SU-DHL-6 (cell line): ENCODE measurements around the gene RBM33.

Source experiments
- H2AFZ ChIP-seq: fragments of 200-600 bp; sonication (generic); 2 replicates; pipeline ENCODE4 v1.6.1; 2014; ENCODE audit warnings: low read depth, mild to moderate bottlenecking, moderate library complexity, mixed read lengths, antibody characterized with exemption, low read length; ENCODE audit not compliant: severe bottlenecking
- H3F3A ChIP-seq: fragments of 200-600 bp; shearing (Covaris generic); 2 replicates; pipeline ENCODE4 v1.6.0; 2016; ENCODE audit warnings: antibody characterized with exemption, mild to moderate bottlenecking; ENCODE audit not compliant: insufficient read depth
- H3K27ac ChIP-seq: fragments of 200-600 bp; sonication (generic); 2 replicates; pipeline ENCODE4 v1.5.1; 2016; ENCODE audit warnings: low read depth, mild to moderate bottlenecking, low read length, moderate library complexity, mixed read lengths
- H3K27me3 ChIP-seq: fragments of 200-600 bp; sonication (generic), shearing (Covaris generic); 2 replicates; pipeline ENCODE4 v1.6.0; 2014; ENCODE audit warnings: mild to moderate bottlenecking, low read length
- H3K36me3 ChIP-seq: fragments of 200-600 bp; sonication (generic); 2 replicates; pipeline ENCODE4 v1.6.1; 2014; ENCODE audit warnings: mild to moderate bottlenecking, low read length, mixed read lengths
- H3K4me2 ChIP-seq: fragments of 300-600, 200-600 bp; shearing (Covaris generic), sonication (generic); 2 replicates; pipeline ENCODE4 v1.6.0; 2014; ENCODE audit warnings: low read length, low read depth, mild to moderate bottlenecking; ENCODE audit not compliant: poor library complexity, severe bottlenecking
- H3K4me3 ChIP-seq: fragments of 200-600 bp; sonication (generic); 2 replicates; pipeline ENCODE4 v1.5.1; 2014; ENCODE audit warnings: antibody characterized with exemption, low read length, mild to moderate bottlenecking, mixed read lengths; ENCODE audit not compliant: insufficient read depth, poor library complexity, severe bottlenecking
- H3K79me2 ChIP-seq: fragments of 200-600 bp; sonication (generic); 2 replicates; pipeline ENCODE4 v1.6.1; 2014; ENCODE audit warnings: mild to moderate bottlenecking, low read length, moderate library complexity; ENCODE audit not compliant: insufficient read depth
- H3K9ac ChIP-seq: fragments of 200-600 bp; sonication (generic); 2 replicates; pipeline ENCODE4 v1.7.0; 2014; ENCODE audit warnings: mild to moderate bottlenecking, low read length
- H3K9me2 ChIP-seq: fragments of 200-600 bp; sonication (generic); replicated peaks from 2 replicates; pipeline ENCODE4 v1.6.1; 2014; ENCODE audit warnings: low read length; ENCODE audit not compliant: insufficient read depth
- H3K9me3 ChIP-seq: fragments of 200-600 bp; sonication (generic); 2 replicates; pipeline ENCODE4 v1.6.1; 2014; ENCODE audit warnings: low read length, mixed read lengths; ENCODE audit not compliant: insufficient read depth
- H4K20me1 ChIP-seq: fragments of 200-600 bp; sonication (generic); 2 replicates; pipeline ENCODE4 v1.6.1; 2014; ENCODE audit warnings: low read depth, mild to moderate bottlenecking, antibody characterized with exemption, low read length, moderate library complexity, mixed read lengths
- EZH2phosphoT487 ChIP-seq: fragments of 200-600 bp; sonication (generic), shearing (Covaris generic); conservative IDR thresholded peaks from 2 replicates; pipeline ENCODE4 v1.6.1; 2018; ENCODE audit warnings: mild to moderate bottlenecking, antibody characterized with exemption, low read length, moderate library complexity, mixed read lengths
- TF ChIP-seq, protein P1 (sequence below): fragments of 200-600 bp; sonication (generic); IDR thresholded peaks from one replicate; pipeline ENCODE4 v1.5.1; 2017; ENCODE audit warnings: antibody characterized with exemption, mild to moderate bottlenecking, low read length, moderate library complexity; ENCODE audit not compliant: insufficient read depth, poor library complexity, severe bottlenecking

Gene RBM33

DNA sequence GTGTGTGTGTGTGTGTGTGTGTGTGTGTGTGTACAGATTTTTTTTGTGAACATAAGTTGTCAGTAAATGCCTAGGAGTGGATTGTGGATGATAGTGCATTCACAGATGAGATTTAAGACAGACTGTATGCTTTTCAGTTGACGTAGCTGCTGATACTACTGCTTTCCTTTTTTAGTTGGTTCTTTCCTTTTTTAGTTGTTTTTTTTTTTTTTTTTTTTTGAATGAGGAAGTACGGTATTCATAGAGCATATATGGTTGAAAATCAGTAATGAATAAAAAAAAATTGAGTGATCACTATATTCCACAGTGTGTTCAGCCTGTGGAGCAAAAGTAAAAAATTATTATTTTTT, 80.5 kb downstream of the RBM33 start:
- H3K79me2 ChIP-seq: peaks cover 51% of the 10 kb centered on the region
- no peaks in the 10 kb centered on the region for H3K9me3 ChIP-seq
- TF ChIP-seq, protein P1, sequence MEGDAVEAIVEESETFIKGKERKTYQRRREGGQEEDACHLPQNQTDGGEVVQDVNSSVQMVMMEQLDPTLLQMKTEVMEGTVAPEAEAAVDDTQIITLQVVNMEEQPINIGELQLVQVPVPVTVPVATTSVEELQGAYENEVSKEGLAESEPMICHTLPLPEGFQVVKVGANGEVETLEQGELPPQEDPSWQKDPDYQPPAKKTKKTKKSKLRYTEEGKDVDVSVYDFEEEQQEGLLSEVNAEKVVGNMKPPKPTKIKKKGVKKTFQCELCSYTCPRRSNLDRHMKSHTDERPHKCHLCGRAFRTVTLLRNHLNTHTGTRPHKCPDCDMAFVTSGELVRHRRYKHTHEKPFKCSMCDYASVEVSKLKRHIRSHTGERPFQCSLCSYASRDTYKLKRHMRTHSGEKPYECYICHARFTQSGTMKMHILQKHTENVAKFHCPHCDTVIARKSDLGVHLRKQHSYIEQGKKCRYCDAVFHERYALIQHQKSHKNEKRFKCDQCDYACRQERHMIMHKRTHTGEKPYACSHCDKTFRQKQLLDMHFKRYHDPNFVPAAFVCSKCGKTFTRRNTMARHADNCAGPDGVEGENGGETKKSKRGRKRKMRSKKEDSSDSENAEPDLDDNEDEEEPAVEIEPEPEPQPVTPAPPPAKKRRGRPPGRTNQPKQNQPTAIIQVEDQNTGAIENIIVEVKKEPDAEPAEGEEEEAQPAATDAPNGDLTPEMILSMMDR: no peak
- TF ChIP-seq EZH2phosphoT487: no peak
- H4K20me1 ChIP-seq: no peaks in the 10 kb centered on the region
- H3K36me3 ChIP-seq: peaks cover 4% of the 10 kb centered on the region; the same call in 1 of the 2 replicates
- H3K27ac ChIP-seq: peak overlapping the region; percentile 98
- H3F3A ChIP-seq: peaks cover 63% of the 10 kb centered on the region
- H2AFZ ChIP-seq: no peak overlapping the region
- H3K27me3 ChIP-seq: no peaks in the 10 kb centered on the region
- H3K4me3 ChIP-seq: peak overlapping the region; percentile 18
- H3K4me2 ChIP-seq: peak overlapping the region; percentile 97
- H3K9me2 ChIP-seq: no peaks in the 10 kb centered on the region
- H3K9ac ChIP-seq: peak overlapping the region; percentile 50

DNA sequence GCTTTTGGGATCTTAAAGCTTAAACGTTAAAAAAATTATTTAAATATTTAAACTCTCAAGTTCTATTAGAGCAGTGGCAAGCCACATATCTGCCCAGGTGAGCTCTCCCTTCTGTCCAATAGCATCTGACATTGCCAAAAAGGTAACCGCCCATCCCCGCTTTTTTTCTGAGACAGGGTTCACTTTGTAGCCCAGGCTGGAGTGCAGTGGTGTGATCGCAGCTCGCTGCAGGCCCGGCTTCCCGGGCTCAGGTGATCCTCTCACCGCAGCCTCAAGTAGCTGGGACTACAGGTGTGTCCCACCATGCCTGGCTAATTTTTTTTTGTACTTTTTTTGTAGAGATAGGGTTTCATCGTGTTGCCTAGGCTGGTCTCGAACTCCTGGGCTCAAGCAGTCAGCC, 83.2 kb downstream of the RBM33 start:
- H3K9me2 ChIP-seq: no peaks in the 10 kb centered on the region
- no peak overlapping the region for H2AFZ ChIP-seq
- H3K4me2 ChIP-seq: no peak overlapping the region
- no peak overlapping the region for H3K4me3 ChIP-seq
- no peak overlapping the region for H3K27ac ChIP-seq
- H3K79me2 ChIP-seq: peaks cover 64% of the 10 kb centered on the region
- H3K9me3 ChIP-seq: no peaks in the 10 kb centered on the region
- no peaks in the 10 kb centered on the region for H4K20me1 ChIP-seq
- peaks cover 36% of the 10 kb centered on the region for H3F3A ChIP-seq
- H3K27me3 ChIP-seq: no peaks in the 10 kb centered on the region
- H3K36me3 ChIP-seq: peaks cover 4% of the 10 kb centered on the region; the same call in 1 of the 2 replicates
- H3K9ac ChIP-seq: no peak overlapping the region
- TF ChIP-seq EZH2phosphoT487: no peak
- TF ChIP-seq, protein P1: no peak

GRCh38 chr7:155728116-155728515, 83.7 kb downstream of the RBM33 start:
- TF ChIP-seq, protein P1: no peak
- TF ChIP-seq EZH2phosphoT487: no peak
- H3K27ac ChIP-seq: no peak overlapping the region
- peaks cover 4% of the 10 kb centered on the region; the same call in 1 of the 2 replicates for H3K36me3 ChIP-seq
- no peaks in the 10 kb centered on the region for H4K20me1 ChIP-seq
- no peak overlapping the region for H3K9ac ChIP-seq
- no peak overlapping the region for H3K4me2 ChIP-seq
- H3K27me3 ChIP-seq: no peaks in the 10 kb centered on the region
- no peaks in the 10 kb centered on the region for H3K9me3 ChIP-seq
- H3K79me2 ChIP-seq: peaks cover 63% of the 10 kb centered on the region
- H3K4me3 ChIP-seq: no peak overlapping the region
- H3K9me2 ChIP-seq: no peaks in the 10 kb centered on the region
- H2AFZ ChIP-seq: no peak overlapping the region
- H3F3A ChIP-seq: peaks cover 31% of the 10 kb centered on the region

GRCh38 chr7:155729847-155730246, 85.4 kb downstream of the RBM33 start:
- no peak overlapping the region for H3K9ac ChIP-seq
- no peaks in the 10 kb centered on the region; the same call in 1 of the 2 replicates for H3K36me3 ChIP-seq
- no peaks in the 10 kb centered on the region for H3K27me3 ChIP-seq
- no peaks in the 10 kb centered on the region for H4K20me1 ChIP-seq
- H3K27ac ChIP-seq: no peak overlapping the region
- no peak overlapping the region for H2AFZ ChIP-seq
- no peak overlapping the region for H3K4me2 ChIP-seq
- peaks cover 15% of the 10 kb centered on the region; the same call in 1 of the 2 replicates for H3F3A ChIP-seq
- H3K79me2 ChIP-seq: peaks cover 66% of the 10 kb centered on the region
- H3K9me3 ChIP-seq: no peaks in the 10 kb centered on the region
- no peak overlapping the region for H3K4me3 ChIP-seq
- no peak for TF ChIP-seq EZH2phosphoT487
- TF ChIP-seq, protein P1: no peak
- H3K9me2 ChIP-seq: no peaks in the 10 kb centered on the region
